Measurements from ENCODE around the gene ZBTB39. TPM values are rescaled to one million over a fixed set of nuclear protein-coding genes. Genes with fewer than 3 reads are reported as not detected.
"Not testable (repeated sequence)": the region's sequence is repeated elsewhere in the genome, so short reads cannot be mapped to it uniquely, and the experiment has no call there.

The ZBTB39 gene, protein sequence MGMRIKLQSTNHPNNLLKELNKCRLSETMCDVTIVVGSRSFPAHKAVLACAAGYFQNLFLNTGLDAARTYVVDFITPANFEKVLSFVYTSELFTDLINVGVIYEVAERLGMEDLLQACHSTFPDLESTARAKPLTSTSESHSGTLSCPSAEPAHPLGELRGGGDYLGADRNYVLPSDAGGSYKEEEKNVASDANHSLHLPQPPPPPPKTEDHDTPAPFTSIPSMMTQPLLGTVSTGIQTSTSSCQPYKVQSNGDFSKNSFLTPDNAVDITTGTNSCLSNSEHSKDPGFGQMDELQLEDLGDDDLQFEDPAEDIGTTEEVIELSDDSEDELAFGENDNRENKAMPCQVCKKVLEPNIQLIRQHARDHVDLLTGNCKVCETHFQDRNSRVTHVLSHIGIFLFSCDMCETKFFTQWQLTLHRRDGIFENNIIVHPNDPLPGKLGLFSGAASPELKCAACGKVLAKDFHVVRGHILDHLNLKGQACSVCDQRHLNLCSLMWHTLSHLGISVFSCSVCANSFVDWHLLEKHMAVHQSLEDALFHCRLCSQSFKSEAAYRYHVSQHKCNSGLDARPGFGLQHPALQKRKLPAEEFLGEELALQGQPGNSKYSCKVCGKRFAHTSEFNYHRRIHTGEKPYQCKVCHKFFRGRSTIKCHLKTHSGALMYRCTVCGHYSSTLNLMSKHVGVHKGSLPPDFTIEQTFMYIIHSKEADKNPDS
- polyA plus RNA-seq (2013, experiment 1 of 2; ENCODE audit: insufficient read length): 4.3 TPM
- polyA plus RNA-seq (2013, experiment 2 of 2; ENCODE audit: insufficient read length): 4.2 TPM

DNA sequence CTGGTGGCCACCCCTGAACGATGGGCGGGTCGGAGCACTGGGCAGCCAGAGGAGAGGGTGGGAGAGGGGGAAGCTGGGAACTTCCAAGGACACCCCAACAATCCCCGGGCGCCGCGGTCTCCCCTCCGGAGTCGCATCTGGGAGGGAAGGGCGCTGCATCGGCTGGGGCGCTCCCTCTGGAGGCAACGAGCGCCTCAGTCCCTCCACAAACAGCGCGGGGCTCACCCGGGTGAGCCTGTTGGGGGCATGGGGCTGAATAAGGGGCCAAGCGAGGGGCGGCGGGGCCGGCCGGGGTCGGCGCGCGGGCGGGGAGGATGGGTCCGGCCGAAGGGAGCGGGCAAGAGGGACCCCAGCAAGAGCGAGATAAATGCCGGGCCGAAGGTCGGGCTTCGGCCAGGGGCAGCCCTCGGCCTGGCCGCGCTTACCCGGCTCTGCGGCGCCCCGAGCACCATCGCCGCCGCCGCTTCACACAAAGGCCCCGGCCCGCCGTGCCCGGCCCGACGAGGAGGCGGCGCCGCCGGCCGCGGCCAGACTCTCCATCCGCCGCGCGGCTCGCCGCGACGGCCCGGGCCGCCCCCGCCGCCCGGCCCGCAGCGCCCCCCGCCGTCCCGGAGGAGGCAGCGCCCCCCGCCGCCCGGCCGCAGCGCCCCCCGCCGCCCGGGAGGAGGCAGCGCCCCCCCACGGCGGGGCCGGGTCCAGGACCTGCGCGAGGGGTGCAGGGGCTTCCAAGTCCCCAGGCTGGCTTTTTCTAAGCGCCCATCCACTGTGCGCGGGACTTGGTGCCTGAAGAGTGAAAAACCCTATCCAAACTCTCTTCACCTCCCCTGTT is at the start of gene ZBTB39:
Gene ZBTB39, minus strand, starts transcription at position 567 of the 829 bp plus-strand sequence. CDS start 1,629 bp downstream, outside the sequence.
- DNase-seq: peak; percentile 71

DNA sequence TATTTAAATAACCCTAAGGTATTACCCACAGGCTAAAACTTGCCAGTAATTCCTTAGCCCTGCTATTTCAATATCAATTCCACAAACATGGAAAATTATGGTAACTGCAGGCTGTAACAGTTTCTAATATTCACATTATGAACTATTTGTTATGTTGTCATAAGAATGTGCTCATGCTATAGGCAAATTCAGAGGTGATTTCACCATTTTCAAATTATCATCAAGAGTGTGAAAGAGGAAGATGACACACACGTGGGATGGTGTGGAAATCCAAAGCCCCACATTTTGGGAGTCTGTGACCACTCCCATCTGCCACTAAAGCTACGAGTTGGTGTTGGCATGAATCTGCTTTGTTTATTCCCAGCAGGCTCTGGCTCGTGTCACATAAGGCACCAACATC is 49.5 kb upstream of the ZBTB39 start:
- DNase-seq: no peak

DNA sequence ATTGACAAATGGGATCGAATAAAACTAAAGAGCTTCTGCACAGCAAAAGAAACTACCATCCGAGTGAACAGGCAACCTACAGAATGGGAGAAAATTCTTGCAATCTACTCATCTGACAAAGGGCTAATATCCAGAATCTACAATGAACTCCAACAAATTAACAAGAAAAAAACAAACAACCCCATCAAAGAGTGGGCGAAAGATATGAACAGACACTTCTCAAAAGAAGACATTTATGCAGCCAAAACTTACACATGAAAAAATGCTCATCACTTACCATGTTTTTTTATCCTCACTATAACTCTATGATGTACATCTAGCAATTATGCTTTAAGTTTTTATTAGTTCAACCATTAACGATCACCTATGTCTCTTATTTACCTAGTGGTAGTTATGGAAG is 47.6 kb upstream of the ZBTB39 start:
- DNase-seq: not testable (repeated sequence)

DNA sequence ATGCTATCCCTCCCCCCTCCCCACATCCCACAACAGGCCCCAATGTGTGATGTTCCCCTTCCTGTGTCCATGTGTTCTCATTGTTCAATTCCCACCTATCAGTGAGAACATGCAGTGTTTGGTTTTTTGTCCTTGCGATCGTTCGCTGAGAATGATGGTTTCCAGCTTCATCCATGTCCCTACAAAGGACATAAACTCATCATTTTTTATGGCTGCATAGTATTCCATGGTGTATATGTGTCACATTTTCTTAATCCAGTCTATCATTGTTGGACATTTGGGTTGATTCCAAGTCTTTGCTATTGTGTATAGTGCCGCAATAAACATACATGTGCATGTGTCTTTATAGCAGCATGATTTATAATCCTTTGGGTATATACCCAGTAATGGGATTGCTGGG is 46.8 kb upstream of the ZBTB39 start:
- not testable (repeated sequence) for DNase-seq

DNA sequence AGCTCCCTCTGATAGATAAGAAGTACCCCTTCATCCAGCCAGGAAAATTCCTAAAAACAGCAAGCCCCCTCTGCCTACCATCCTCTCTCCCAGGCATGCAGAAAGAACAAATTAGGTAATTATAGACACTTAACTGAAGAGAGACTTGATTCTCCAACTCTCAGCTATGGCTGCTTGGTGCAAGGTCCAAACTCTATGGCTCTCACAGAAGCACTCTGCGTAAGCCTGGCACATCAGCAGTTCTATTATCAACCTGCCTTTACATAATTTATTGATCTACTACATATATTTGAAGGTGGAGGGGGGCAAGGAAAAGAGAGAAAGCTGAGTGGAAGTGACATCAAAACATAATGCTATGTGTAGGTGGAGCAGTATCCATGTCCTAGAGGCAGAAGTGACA is 44.7 kb upstream of the ZBTB39 start:
- DNase-seq: no peak

DNA sequence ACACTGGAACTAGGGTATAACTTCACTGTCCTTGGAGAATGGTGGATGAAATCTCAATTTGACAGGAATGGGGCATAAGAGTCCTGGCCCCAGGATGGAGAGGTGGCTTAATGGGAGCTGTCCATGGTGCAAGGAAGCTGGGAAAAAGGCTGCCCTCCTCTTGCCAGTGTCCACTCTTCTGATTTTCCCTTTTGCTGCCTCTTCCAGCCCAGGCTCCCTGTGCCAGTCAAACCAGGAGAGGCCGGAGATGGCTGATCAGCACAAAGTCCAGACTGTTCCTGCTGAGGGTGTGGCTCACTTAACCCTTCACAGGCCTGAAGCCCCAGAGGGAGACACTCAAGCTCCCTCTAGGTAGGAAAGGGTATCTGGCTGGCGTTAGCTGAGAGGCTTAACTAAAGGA is 43.5 kb upstream of the ZBTB39 start, which contains the start of gene MYO1A:
Gene MYO1A, minus strand, starts transcription at position 240 of the 400 bp plus-strand sequence. CDS start 1,806 bp downstream, outside the sequence.
- DNase-seq: no peak

DNA sequence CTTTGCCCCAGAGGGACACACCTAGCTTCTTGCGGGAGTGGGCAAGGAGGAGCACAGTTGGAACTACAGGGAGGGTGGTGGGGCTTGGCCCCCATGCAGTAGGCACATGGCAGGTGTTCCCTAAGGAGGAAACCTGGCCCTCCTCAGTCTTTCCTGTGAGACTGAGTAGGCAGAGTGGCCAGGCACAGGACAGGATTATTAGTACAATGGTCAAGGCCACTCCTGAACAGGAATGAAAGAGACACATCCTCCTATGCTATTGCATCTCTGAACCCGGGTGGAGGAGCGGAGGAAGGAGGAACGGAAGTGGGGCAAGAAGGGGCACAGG is 42.7 kb upstream of the ZBTB39 start:
- no peak for DNase-seq

DNA sequence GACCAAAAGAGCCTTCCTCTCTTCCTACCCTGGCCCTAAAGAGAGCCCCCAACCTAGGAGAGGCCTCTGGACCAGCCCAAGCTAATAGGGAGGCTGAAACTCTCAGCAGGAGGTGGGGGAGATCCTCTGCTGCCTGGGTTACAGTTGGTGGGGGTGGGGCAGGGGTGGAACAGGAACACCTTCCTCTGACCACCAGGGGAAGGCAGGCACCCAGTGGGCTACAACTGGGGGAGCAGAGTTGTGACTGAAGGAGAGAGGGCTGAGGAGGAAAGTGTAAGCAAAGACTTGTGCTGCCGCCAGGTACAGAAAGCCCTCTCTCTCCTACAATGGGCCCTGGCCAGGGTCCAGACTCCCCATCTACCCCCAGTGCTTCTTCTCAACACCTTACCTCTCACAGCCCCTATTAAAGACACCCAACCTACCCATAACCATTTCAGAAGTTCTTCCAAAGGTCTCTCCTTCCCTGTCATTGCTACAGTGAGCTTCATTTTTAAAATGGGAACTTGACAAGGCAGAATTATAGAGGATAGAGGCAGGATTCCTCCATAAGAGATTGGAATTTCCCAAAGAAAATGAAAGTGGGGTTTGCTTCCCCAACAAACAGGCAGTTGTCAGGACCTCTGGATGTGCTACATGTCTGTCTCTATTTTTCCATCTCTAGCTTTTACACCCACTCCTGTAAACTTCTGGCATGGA is 42.2 kb upstream of the ZBTB39 start:
- DNase-seq: no peak

DNA sequence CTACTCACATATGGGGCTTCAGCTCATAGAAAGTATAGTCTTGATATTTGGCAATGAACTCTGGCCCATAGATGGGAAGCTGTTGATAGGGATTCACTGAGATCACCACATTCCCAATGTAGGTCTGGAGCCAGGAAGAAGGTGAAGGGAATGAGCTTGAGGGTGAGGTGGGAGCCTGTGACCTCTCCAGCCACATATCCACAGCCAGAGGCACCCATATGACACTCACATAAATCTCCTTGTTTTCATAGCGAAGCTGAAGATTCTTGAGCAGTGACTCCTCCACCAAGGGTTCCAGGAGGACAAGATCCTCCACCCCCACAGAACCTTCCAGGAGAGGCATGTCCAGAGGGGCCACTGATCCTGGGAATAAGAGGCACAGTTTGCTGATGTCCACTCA is 41.6 kb upstream of the ZBTB39 start:
- no peak for DNase-seq

DNA sequence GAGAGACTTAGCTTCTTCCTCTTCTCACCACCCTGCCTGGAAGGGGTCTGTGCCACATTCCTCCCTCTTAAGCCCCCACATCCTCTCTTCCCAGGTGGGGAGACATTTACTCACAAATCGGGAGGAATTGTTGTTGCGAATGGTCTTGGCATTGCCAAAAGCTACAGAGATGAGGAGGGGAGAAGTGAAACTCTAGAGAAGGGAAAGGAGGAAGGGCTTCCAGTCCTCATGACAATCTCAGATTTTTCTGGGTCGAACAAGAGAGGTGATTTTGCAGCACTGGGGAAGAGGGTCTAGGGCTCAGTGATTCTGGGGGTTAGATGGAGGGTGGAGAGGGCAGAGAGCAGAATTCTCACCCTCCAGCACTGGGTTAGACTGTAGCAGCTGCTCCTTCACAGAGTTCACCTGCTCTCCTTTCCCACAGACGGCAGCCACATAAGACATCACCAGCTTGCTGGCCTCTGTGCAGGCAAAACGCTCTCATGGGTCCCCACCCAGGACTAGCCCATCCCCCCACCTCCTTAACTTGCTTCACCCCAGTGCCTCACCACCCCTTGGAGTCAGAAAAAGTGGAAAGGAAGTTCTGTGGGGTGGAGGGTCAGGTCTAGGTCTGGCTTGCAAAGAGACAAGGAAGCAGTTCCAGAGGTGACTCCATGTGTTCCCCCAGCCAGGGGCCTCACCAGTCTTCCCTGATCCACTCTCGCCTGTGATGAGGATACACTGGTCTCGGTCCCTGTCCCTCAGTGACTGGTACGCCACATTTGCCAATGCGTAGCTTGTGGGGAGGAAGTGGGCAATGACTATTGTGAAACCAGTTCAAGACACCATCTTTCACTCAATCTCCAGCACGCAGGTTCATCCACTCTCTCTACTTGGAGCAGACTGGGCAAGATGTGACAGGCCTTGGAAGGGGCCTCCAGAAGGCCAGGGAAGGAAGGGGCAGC is 40.9 kb upstream of the ZBTB39 start:
- DNase-seq: no peak

DNA sequence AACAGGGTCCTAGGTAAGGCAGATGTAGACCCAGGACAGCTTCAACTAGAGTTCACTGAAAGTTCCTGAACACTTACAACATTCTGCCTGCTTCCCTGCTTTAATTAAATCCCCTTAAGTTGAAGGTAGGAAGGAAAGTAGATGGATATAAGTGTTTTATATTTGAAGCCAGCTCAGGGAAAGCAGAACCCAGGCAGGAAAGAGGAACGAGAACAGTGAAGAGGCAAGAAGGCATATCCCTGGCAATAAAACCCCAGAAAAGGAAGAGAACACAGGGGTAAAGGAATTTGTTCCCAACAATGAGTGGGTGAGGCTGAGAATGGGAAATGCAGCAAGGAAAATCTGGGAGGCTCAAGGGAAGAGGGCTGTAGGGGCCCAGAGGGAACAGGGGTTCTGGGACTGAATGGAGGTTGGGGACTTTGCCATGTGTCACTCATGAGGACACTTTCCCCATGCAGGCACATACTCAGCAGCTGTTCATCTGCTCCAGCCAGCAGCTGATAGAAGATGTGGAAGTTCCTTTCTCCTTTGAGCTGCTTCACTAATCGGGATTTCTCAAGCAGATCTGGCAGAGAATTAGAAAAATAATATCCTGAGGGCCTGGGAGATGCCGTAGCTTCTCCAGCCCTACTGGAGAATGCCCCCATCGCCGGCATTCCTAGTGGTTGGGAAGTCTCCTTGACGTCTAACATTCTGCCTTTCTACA is 39.9 kb upstream of the ZBTB39 start:
- no peak for DNase-seq

DNA sequence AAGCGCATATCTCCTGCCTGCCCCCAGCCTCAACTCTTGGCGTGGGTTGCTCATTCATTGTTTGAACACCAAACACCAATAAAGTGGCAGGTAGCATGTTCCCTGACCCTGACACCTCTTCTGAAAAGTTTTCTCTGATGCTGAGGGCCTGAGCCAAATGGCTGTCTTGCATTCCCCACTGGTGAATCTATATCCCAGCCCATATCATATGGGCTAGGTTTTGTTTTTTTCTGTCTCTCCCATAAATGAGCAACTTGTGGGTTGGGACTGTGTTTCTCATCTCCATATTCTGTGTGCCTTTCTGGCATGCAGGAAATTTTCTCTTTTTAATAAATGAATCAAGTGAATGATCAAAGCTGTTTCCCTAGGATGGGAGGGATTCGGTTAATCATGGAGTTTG is 38.5 kb upstream of the ZBTB39 start:
- DNase-seq: no peak

DNA sequence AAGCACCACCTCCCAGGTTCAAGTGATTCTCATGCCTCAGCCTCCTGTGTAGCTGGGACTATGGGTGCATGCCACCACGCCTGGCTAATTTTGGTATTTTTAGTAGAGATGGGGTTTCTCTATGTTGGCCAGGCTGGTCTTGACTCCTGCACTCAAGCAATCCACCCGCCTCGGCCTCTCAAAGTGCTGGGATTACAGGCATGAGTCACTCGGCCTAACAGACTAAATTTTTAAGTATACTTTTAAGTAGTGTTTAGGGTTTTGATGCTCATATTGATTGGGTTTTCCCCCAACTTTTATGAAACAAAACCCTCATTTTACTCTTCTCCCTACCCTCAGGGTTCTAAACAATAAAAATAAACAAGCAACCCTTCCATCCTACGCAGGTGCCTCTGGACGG is 38.1 kb upstream of the ZBTB39 start:
- no peak for DNase-seq

DNA sequence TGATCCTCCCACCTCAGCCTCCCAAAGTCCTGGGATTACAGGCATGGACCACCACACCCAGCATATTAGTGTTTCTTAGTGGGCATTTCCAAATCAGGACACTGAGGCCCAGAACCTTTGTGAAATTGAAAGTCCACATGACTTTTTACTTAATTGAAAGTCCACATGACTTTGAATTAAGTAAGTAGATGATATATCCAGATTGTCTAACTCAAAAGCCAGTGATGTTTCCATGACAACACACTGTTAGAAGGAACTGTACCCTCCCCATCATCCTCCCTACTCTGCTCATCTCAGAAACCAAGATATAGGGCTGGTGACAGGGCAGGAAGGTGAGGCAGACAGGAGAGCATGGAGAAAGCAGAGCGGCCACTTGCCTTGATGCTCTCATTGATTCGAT is 36.3 kb upstream of the ZBTB39 start:
- DNase-seq: no peak

DNA sequence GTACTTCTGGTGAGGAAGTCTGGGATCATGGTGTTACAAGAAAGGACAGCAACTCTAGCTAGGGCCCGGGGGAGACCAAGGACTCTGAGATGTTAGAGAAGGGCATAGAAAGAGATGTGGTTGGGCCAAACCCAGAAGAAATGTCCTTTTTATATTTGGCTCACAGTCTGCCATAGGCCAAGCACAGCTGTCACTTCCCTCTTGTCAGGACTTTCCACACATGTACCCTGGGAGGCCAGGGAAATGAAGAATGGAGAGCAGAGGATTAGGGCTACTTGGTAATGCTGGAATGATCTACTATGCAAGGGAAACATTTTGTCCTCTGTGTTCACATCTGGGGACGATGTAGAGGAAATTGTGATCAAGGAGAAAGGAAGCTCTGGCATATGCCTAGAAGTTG is 34.4 kb upstream of the ZBTB39 start:
- DNase-seq: no peak

DNA sequence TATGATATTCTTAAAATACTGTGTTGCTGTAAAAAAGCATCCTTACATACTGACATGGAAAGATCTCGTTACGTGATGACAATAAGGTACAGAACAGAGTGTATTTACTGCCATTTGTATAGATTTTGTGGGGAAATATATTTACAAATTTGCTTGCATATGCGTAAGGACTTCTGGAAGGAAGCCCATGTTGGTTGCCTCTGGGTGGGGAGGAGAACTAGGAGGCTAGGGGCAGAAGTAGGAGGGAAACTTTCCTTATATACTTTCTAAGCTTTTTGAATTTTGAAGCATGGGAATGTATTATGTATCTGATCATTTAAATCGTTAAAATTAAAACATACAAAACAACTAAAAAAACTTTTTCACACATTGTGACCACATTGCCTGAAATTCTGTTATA is 33.9 kb upstream of the ZBTB39 start:
- no peak for DNase-seq

DNA sequence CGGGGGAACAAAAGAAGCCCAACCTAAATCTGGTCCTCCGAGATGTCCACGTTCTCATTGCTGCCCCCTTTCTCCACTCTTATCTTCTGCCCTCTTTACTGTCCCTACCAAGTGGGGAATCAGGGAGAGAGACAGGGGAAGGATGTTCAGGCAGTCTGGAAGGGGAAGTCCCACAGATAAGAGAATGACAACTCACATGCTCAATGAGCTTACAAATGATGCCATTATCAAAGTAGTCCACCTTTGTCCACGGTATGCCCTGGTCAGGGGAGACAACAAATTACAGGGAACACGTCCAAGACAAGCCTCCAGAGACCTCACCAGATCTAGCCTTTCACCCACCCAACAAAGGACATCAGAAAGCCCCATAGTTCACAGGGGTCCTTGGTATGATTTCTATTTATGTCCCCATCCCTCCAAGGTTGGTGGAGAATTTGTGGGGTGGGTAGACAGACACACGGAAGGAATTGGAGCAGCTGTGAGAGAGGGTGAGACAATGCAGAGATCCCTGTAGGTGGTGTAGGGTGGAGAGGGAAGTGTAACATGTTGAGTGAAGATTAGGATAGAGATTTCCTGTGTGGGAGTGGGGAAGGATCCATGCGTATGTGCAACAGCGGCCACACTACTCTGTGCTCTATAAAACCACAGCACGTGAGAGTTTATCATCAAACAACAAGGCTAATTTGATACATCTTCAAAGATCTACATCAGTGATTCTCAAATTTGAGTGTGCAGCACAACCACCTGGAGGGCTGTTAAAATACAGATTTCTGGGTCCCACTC is 32.9 kb upstream of the ZBTB39 start:
- DNase-seq: no peak

DNA sequence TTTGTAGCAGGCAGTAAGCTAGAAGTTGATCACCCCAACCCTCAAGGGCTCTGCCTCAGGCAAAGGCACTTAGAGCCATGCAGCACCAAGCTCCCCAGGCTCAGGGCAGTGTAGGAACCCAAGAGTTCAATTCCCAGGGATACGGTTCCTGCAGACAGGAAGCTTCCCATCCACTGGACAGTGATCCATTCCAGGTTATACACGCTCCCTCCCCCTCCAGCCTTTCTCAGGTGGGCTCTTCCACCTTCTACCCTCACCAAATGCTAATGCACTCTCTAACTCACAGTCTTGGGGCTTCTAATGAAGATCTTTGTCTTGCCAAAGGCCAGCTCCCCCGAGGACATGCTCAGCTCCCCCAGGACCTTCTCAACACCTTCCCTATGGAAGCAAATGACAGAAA is 30.9 kb upstream of the ZBTB39 start:
- no peak for DNase-seq

DNA sequence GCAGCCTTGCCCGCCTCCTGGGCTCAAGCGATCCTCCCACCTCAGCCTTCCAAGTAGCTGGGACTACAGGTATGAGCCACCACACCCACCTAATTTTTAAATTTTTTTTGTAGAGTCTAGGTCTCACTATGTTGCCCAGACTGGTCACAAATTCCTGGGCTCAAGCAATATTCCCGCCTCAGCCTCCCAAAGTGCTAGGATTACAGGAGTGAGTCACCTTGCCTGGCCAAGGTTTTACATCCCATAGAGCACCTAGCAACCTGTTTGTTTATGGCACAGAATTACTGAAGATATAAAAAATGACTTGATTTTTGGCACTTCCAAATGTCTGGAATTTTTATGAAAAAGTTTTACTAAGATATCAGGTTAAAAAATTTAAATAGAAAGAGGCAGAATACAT is 27.1 kb upstream of the ZBTB39 start:
- DNase-seq: no peak

DNA sequence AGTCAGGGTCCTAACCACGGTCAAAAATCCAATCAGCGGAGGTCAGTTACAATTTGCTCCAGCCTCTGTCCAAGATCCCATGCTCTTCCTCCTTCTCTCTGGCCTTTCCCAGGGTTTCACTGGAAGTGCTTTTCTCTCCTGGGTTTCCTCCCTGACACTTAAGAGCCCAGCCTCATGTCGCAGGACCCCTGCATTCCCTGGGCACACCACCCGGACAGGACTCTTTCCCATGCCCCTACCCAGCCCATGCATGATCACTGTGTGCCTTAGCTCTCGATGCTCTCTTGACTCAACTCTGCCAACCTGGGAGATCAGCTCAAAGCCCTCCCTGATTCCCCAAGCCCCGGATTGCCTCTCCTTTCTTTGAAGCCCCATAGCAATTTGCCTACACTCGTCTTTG is 25.4 kb upstream of the ZBTB39 start:
- DNase-seq: no peak

All from fibroblast of skin of abdomen (primary cell).